Neural progenitor cell (in vitro differentiated cells): ENCODE measurements around the gene TRIM77. TPM values are rescaled to one million over a fixed set of nuclear protein-coding genes. Genes with fewer than 3 reads are reported as not detected.
A peak's percentile ranks its signal among the peaks of the same experiment; 100 is the strongest.
"Not testable (repeated sequence)": the region's sequence is repeated elsewhere in the genome, so short reads cannot be mapped to it uniquely, and the experiment has no call there.

Source experiments
- DNase-seq: peaks from one replicate; pipeline ENCODE4 v3.0.0-alpha.2; 2016; ENCODE audit warnings: low spot score
- H2AFZ ChIP-seq: fragments of 200-600 bp; sonication (generic); replicated peaks from 2 replicates; pipeline ENCODE4 v1.6.1; 2016; ENCODE audit warnings: antibody characterized with exemption
- H3F3A ChIP-seq: fragments of 200-600 bp; sonication (generic); 2 replicates; pipeline ENCODE4 v1.6.1; 2016; ENCODE audit warnings: antibody characterized with exemption, low read depth
- H3K27ac ChIP-seq: fragments of 200-600 bp; sonication (generic); 2 replicates; pipeline ENCODE4 v1.5.1; 2016; ENCODE audit warnings: mild to moderate bottlenecking
- H3K27me3 ChIP-seq: fragments of 200-600 bp; sonication (generic); 2 replicates; pipeline ENCODE4 v1.6.1; 2016; ENCODE audit warnings: mild to moderate bottlenecking, moderate library complexity
- H3K36me3 ChIP-seq: fragments of 200-600 bp; sonication (generic); 2 replicates; pipeline ENCODE4 v1.5.1; 2016
- H3K4me1 ChIP-seq: fragments of 200-600 bp; sonication (generic); 2 replicates; pipeline ENCODE4 v1.6.1; 2016; ENCODE audit warnings: mixed run types
- H3K4me2 ChIP-seq: fragments of 200-600 bp; sonication (generic); 2 replicates; pipeline ENCODE4 v1.6.1; 2016
- H3K4me3 ChIP-seq: fragments of 200-600 bp; sonication (generic); 2 replicates; pipeline ENCODE4 v1.5.1; 2016
- H3K79me2 ChIP-seq: fragments of 200-600 bp; sonication (generic); 2 replicates; pipeline ENCODE4 v1.6.1; 2016; ENCODE audit warnings: low read depth
- H3K9ac ChIP-seq: fragments of 200-600 bp; sonication (generic); 2 replicates; pipeline ENCODE4 v1.6.1; 2016
- H3K9me3 ChIP-seq: fragments of 200-600 bp; sonication (generic); 2 replicates; pipeline ENCODE4 v1.5.1; 2016; ENCODE audit warnings: low read depth
- H4K20me1 ChIP-seq: fragments of 200-600 bp; sonication (generic); 2 replicates; pipeline ENCODE4 v1.6.1; 2016; ENCODE audit warnings: low read depth
- H3K27ac Mint-ChIP-seq: 3 replicates; pipeline ENCODE4 v1.8.0; 2021; ENCODE audit warnings: mixed read lengths
- H3K27me3 Mint-ChIP-seq: 2 replicates; pipeline ENCODE4 v1.8.0; 2022; ENCODE audit warnings: low read depth, mild to moderate bottlenecking, inconsistent platforms, moderate library complexity, mixed read lengths; ENCODE audit not compliant: insufficient read depth
- H3K36me3 Mint-ChIP-seq: 3 replicates; pipeline ENCODE4 v1.8.0; 2021; ENCODE audit warnings: mixed read lengths
- H3K4me1 Mint-ChIP-seq: 3 replicates; pipeline ENCODE4 v1.8.0; 2021; ENCODE audit warnings: mixed read lengths
- H3K4me3 Mint-ChIP-seq: 3 replicates; pipeline ENCODE4 v1.8.0; 2021; ENCODE audit warnings: mild to moderate bottlenecking, moderate library complexity, mixed read lengths
- H3K9me3 Mint-ChIP-seq: 3 replicates; pipeline ENCODE4 v1.8.0; 2020; ENCODE audit warnings: mixed read lengths
- total RNA-seq: library from RNA; depleted of rRNA; stranded (reverse); fragments of >200 nt; gene quantifications from 2 replicates; pipeline ENCODE4 v1.2.3, GENCODE V29; 2015; ENCODE audit warnings: low replicate concordance
- TF ChIP-seq, protein P1 (sequence below): fragments of 200-600 bp; sonication (generic); IDR thresholded peaks from 2 replicates; pipeline ENCODE4 v1.5.1; 2017; ENCODE audit warnings: antibody characterized with exemption, mild to moderate bottlenecking

TRIM77 gene
- total RNA-seq, 1 donor from 2014 or later: not detected

DNA sequence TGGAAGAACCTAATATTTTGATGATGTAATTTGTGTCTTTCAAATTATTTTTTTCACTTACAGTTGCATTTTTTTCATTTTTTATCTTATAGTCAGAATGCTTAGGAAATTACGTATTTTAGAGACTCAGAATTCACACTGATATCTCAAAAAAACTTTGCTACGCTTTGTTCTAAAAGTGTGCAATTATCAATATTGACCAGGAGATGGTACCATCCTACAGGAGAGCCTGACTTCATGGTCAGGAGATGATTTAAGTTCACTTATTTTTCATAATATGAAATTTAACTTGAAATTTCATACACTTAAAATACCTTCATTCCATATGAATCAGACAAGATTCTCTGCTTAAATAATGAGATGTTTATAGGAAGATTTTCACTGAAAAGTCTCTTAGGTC lies 34.7 kb upstream of the TRIM77 start:
- H3K27ac ChIP-seq, H3K4me3 Mint-ChIP-seq, H4K20me1 ChIP-seq, H3K4me1 ChIP-seq, H3K36me3 Mint-ChIP-seq, H3K36me3 ChIP-seq, DNase-seq, H3K4me1 Mint-ChIP-seq, H3K27ac Mint-ChIP-seq, H3K27me3 Mint-ChIP-seq, H2AFZ ChIP-seq, H3K4me3 ChIP-seq, H3K79me2 ChIP-seq, H3K9me3 ChIP-seq, H3K4me2 ChIP-seq, H3K27me3 ChIP-seq, H3K9me3 Mint-ChIP-seq, H3F3A ChIP-seq, H3K9ac ChIP-seq: not testable (repeated sequence)
- TF ChIP-seq, protein P1, sequence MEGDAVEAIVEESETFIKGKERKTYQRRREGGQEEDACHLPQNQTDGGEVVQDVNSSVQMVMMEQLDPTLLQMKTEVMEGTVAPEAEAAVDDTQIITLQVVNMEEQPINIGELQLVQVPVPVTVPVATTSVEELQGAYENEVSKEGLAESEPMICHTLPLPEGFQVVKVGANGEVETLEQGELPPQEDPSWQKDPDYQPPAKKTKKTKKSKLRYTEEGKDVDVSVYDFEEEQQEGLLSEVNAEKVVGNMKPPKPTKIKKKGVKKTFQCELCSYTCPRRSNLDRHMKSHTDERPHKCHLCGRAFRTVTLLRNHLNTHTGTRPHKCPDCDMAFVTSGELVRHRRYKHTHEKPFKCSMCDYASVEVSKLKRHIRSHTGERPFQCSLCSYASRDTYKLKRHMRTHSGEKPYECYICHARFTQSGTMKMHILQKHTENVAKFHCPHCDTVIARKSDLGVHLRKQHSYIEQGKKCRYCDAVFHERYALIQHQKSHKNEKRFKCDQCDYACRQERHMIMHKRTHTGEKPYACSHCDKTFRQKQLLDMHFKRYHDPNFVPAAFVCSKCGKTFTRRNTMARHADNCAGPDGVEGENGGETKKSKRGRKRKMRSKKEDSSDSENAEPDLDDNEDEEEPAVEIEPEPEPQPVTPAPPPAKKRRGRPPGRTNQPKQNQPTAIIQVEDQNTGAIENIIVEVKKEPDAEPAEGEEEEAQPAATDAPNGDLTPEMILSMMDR: peak; percentile 54

DNA sequence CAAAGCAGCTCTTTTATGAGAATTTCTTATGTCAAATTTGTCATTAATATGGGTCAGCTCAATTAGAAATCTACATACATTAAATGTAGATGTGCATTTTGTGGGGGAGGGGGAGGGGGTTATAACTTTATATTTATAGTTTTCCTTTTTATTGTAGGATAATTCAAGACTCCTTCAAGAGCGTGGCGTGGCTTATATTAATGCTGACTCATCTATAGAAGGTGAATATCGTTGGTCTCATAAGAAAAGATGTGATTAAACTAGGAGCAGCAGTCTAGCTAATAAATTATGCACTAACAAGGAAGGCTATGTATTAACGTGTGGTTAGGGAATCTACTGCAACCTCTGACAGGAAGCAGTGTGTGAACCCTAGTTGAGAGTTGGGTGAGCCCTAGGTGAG lies 34.2 kb upstream of the TRIM77 start:
- not testable (repeated sequence) for H3K4me3 Mint-ChIP-seq, H3K27me3 Mint-ChIP-seq, H3K27ac ChIP-seq, H3K27me3 ChIP-seq, H3K79me2 ChIP-seq, H3K9me3 Mint-ChIP-seq, H3K4me2 ChIP-seq, H3K27ac Mint-ChIP-seq, H3K4me3 ChIP-seq, H3K36me3 Mint-ChIP-seq, H4K20me1 ChIP-seq, H3K9ac ChIP-seq, DNase-seq, H2AFZ ChIP-seq, H3F3A ChIP-seq, H3K4me1 Mint-ChIP-seq, H3K9me3 ChIP-seq, H3K4me1 ChIP-seq, H3K36me3 ChIP-seq

DNA sequence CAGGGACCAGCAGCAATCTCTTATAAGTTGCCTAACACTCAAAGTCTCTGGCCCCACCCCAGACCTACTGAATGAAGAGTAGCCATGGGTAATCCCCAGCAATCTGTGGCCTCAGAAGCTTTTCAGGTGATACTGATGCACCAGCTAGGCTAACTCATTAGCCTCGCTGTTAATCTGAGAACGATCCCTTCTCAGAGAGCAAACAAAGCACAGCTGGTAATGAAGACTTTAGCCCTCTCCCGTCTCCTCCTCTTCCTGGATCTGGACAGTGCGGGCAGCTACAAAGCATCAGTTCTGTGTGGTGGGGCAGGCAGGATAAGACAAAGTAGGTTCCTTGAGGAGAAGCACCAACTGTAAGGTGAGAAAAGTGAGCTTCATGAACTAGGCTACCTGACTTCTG lies 3.0 kb upstream of the TRIM77 start:
- not testable (repeated sequence) for H3K36me3 ChIP-seq, H3K27ac Mint-ChIP-seq, H3K4me3 Mint-ChIP-seq, H3K27ac ChIP-seq, H3K27me3 ChIP-seq, H3K4me3 ChIP-seq, H3K36me3 Mint-ChIP-seq, H3K4me1 Mint-ChIP-seq, H4K20me1 ChIP-seq, H3K27me3 Mint-ChIP-seq, H3K4me1 ChIP-seq, H3K9ac ChIP-seq, H3K79me2 ChIP-seq, H3K4me2 ChIP-seq, H3K9me3 ChIP-seq, H3K9me3 Mint-ChIP-seq, H3F3A ChIP-seq, H2AFZ ChIP-seq
- peak; percentile 3 for DNase-seq

DNA sequence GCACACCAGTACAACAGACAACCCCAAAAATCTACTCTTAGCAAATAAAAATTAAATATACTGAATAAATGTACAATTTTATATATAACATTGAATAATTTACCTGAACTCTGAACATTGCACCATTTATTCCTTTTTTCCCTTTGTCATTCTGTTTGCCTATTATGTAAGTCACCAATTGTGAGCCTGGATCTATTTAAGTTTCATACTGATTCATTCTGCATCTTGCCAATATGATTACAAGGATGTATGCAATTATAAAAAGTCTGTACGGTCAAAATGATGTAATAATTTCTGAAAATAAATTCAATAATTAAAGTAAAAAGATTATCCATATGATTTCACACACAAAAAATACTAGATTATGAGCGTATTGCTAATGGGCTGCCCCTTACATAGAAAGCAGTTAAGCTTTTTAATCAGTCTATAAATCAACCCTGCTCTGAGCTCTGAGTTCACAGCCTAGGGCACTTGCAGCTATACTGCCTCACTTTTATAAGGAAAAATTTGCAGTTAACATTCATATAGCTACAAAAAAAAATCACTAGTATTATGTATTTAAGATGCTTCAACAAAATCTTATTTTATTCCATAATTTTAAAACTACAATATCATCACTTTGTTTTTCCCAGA lies 14.9 kb downstream of the TRIM77 start:
- not testable (repeated sequence) for H3K4me1 Mint-ChIP-seq, H3K4me3 ChIP-seq, H2AFZ ChIP-seq, H3K9ac ChIP-seq, H3K27me3 Mint-ChIP-seq, H3K27ac Mint-ChIP-seq, H3K4me2 ChIP-seq, H3K9me3 Mint-ChIP-seq, DNase-seq, H3K9me3 ChIP-seq, H3K27me3 ChIP-seq, H3F3A ChIP-seq, H3K4me1 ChIP-seq, H3K36me3 ChIP-seq, H3K36me3 Mint-ChIP-seq, H3K27ac ChIP-seq, H3K4me3 Mint-ChIP-seq, H3K79me2 ChIP-seq, H4K20me1 ChIP-seq

DNA sequence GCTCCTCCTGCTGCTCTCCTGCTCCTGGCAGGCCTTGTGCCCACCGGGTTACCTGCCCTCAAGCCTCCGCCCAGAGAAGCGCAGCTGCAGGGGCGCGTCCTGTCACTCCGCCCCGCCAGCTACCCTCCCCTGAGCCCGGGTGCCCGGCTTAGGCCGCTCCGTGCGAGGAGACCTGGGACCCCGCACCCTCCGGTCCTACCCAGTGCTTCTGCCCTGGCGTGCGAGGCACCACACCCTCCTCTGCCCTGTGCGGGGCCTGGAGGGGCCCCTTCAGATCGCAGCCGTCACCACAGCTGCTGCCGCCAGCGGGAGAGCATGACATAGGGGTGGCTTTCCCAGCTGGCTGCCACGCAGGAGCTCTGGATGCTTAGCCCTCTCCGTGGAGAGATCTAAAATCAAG lies 20.1 kb downstream of the TRIM77 start:
- not testable (repeated sequence) for H3K4me1 Mint-ChIP-seq

More for the DNA sequence above, 20.1 kb downstream of the TRIM77 start:
- not testable (repeated sequence) for H3K27ac Mint-ChIP-seq, H3K4me3 ChIP-seq, H3K27me3 ChIP-seq, H3K9me3 Mint-ChIP-seq, H3K36me3 Mint-ChIP-seq, H3K4me1 ChIP-seq, H3K79me2 ChIP-seq, H3F3A ChIP-seq, H3K36me3 ChIP-seq, H4K20me1 ChIP-seq, H3K4me3 Mint-ChIP-seq, H3K27ac ChIP-seq, H3K27me3 Mint-ChIP-seq, H3K9ac ChIP-seq, H3K9me3 ChIP-seq, H2AFZ ChIP-seq, H3K4me2 ChIP-seq, DNase-seq
